HG03139 (cell line): ENCODE data around the gene CYTIP.
"Not testable (repeated sequence)": the region's sequence is repeated elsewhere in the genome, so short reads cannot be mapped to it uniquely, and the experiment has no call there.

ENCODE experiments used
- ATAC-seq: cut with Tn5 transposase; IDR thresholded peaks from one replicate; pipeline ENCODE4 v1.9.1; 2021; ENCODE audit not compliant: unreplicated experiment

The CYTIP gene

GRCh38 chr2:157427003-157427921 is 16.6 kb downstream of the CYTIP start:
- ATAC-seq: no peak

GRCh38 chr2:157426477-157426994 is 17.4 kb downstream of the CYTIP start:
- ATAC-seq: no peak

GRCh38 chr2:157424374-157424773 is 19.5 kb downstream of the CYTIP start:
- ATAC-seq: no peak

- ATAC-seq: no peak
These were observed 21.9 kb downstream of the CYTIP start for GRCh38 chr2:157421964-157422363.

- no peak for ATAC-seq
These were observed 22.5 kb downstream of the CYTIP start for GRCh38 chr2:157421331-157421944.

GRCh38 chr2:157420771-157421323 is 23.0 kb downstream of the CYTIP start:
- ATAC-seq: no peak

- ATAC-seq: no peak
These were observed 24.8 kb downstream of the CYTIP start for GRCh38 chr2:157419031-157419575.

- ATAC-seq: no peak
These were observed 25.6 kb downstream of the CYTIP start for GRCh38 chr2:157418239-157418641.

GRCh38 chr2:157415591-157416101 is 28.2 kb downstream of the CYTIP start:
- ATAC-seq: no peak

- ATAC-seq: peak; percentile 11
These were observed 29.8 kb downstream of the CYTIP start for GRCh38 chr2:157414050-157414449.

- peak; percentile 91 for ATAC-seq
These were observed 30.4 kb downstream of the CYTIP start for GRCh38 chr2:157413326-157414035.

GRCh38 chr2:157411624-157412336 is 32.1 kb downstream of the CYTIP start:
- ATAC-seq: no peak

GRCh38 chr2:157405398-157405797 is 38.5 kb downstream of the CYTIP start:
- not testable (repeated sequence) for ATAC-seq

GRCh38 chr2:157404363-157404762 is 39.5 kb downstream of the CYTIP start:
- peak; percentile 99 for ATAC-seq

- not testable (repeated sequence) for ATAC-seq
These were observed 40.9 kb downstream of the CYTIP start for GRCh38 chr2:157402801-157403485.

- no peak for ATAC-seq
These were observed 48.1 kb downstream of the CYTIP start for GRCh38 chr2:157395811-157396210.

GRCh38 chr2:157394928-157395327 is 49.0 kb downstream of the CYTIP start:
- ATAC-seq: no peak

- ATAC-seq: no peak
These were observed 50.5 kb downstream of the CYTIP start for GRCh38 chr2:157393348-157393747.

GRCh38 chr2:157388827-157389226 is 55.1 kb downstream of the CYTIP start:
- no peak for ATAC-seq
